Caco-2 (cell line): Measurements from ENCODE around the gene PSRC1. TPM values are rescaled to one million over a fixed set of nuclear protein-coding genes. Genes with fewer than 3 reads are reported as not detected.

Source experiments
- BruUV-seq: library from RNA; stranded (reverse); fragments of 400-500 nt; replicated peaks from 2 replicates; lab custom pipeline; 2021; lab: Mats Ljungman, UMichigan
- CTCF ChIA-PET: fragments of 300-600 bp; sonication (Branson Sonifier 250); formaldehyde crosslinking; loops from one replicate; lab custom pipeline; 2022; ENCODE audit warnings: antibody characterized with exemption; lab: Charles Lee
- POLR2A ChIA-PET: fragments of 300-600 bp; sonication (Branson Sonifier 250); formaldehyde crosslinking; loops from one replicate; lab custom pipeline; 2022; ENCODE audit warnings: antibody characterized with exemption; lab: Charles Lee
- DNase-seq, 2 experiments: peaks; one replicate each; pipeline versions ENCODE4 v3.0.0 to v3.0.0-alpha.2; 2020 to 2022
- H3K27me3 ChIP-seq: replicated peaks from 2 replicates; pipeline ENCODE4 v1.6.0; 2011; ENCODE audit warnings: low read length; ENCODE audit not compliant: control insufficient read depth, insufficient read depth
- H3K36me3 ChIP-seq: 2 replicates; pipeline ENCODE4 v1.5.1; 2011; ENCODE audit warnings: low read length; ENCODE audit not compliant: control insufficient read depth, insufficient read depth
- H3K4me1 ChIP-seq: fragments of 250-450 bp; sonication (Bioruptor Pico); 2 replicates; pipeline ENCODE4 v1.5.1; 2020; ENCODE audit warnings: mild to moderate bottlenecking
- H3K4me3 ChIP-seq: 2 replicates; pipeline ENCODE4 v1.5.1; 2011; ENCODE audit warnings: low read depth, mild to moderate bottlenecking, control low read depth, low read length
- H3K9me3 ChIP-seq: fragments of 250-450 bp; sonication (Bioruptor Pico); 2 replicates; pipeline ENCODE4 v1.5.1; 2020; ENCODE audit warnings: mild to moderate bottlenecking, moderate library complexity
- H3K27ac Mint-ChIP-seq: one replicate; pipeline ENCODE4 v1.8.0; 2022; ENCODE audit warnings: mixed read lengths; ENCODE audit not compliant: unreplicated experiment
- H3K27me3 Mint-ChIP-seq: one replicate; pipeline ENCODE4 v1.8.0; 2022; ENCODE audit warnings: mixed read lengths; ENCODE audit not compliant: insufficient read depth, unreplicated experiment
- H3K36me3 Mint-ChIP-seq: one replicate; pipeline ENCODE4 v1.8.0; 2022; ENCODE audit warnings: mild to moderate bottlenecking, mixed read lengths; ENCODE audit not compliant: insufficient read depth, unreplicated experiment
- H3K4me1 Mint-ChIP-seq: one replicate; pipeline ENCODE4 v1.8.0; 2022; ENCODE audit warnings: low read depth, mixed read lengths; ENCODE audit not compliant: unreplicated experiment
- H3K4me3 Mint-ChIP-seq: one replicate; pipeline ENCODE4 v1.8.0; 2022; ENCODE audit warnings: mild to moderate bottlenecking, moderate library complexity, mixed read lengths; ENCODE audit not compliant: unreplicated experiment
- H3K9me3 Mint-ChIP-seq: one replicate; pipeline ENCODE4 v1.8.0; 2022; ENCODE audit warnings: mixed read lengths; ENCODE audit not compliant: unreplicated experiment
- CTCF ChIP-seq, 2 experiments: fragments of 200-600 bp in 1 of 2; IDR thresholded peaks; 1 replicate in 1 of 2; 2 replicates in 1 of 2; pipeline versions ENCODE4 v1.5.1 to v1.8.0; 2011 to 2022; ENCODE audit warnings: antibody characterized with exemption in 1 of 2, control low read depth in 1 of 2, inconsistent platforms in 1 of 2, low read depth in 1 of 2, low read length in 1 of 2, mild to moderate bottlenecking in 1 of 2, moderate library complexity in 1 of 2; ENCODE audit not compliant: insufficient read depth in 1 of 2, severe bottlenecking in 1 of 2, unreplicated experiment in 1 of 2
- intact Hi-C: fragments of 100-400 bp; cut with micrococcal nuclease; formaldehyde crosslinking; loops from one replicate; pipeline ENCODE4 v1.10.0; 2022; ENCODE audit not compliant: unreplicated experiment
- total RNA-seq: library from RNA; stranded (reverse); gene quantifications from 2 replicates; pipeline ENCODE4 v1.2.3, GENCODE V29; 2022

PSRC1 gene
- total RNA-seq, 1 experiment from 2014 or later = 24.9 TPM

- DNase-seq = no peak
These were observed 12.2 kb downstream of the PSRC1 start for GRCh38 chr1:109270623-109271317.

GRCh38 chr1:109269981-109270622 is 12.8 kb downstream of the PSRC1 start:
- BruUV-seq = no TSS peak
- peaks cover 26% of the 10 kb centered on the region for H3K4me1 ChIP-seq
- CTCF ChIA-PET = no interaction called here
- H3K4me3 Mint-ChIP-seq = no peak overlapping the region
- POLR2A ChIA-PET = no interaction called here
- H3K36me3 ChIP-seq = no peaks in the 10 kb centered on the region
- H3K36me3 Mint-ChIP-seq = peaks cover 3% of the 10 kb centered on the region
- no peak overlapping the region for H3K27ac Mint-ChIP-seq
- TF ChIP-seq CTCF (IDR thresholded peaks at IDR 0.05; ENCODE audit: insufficient read depth in 1 of 2, low read depth in 1 of 2, low read length in 1 of 2, severe bottlenecking in 1 of 2, unreplicated experiment in 1 of 2) = no peak
- no peak overlapping the region for H3K4me3 ChIP-seq
- H3K9me3 Mint-ChIP-seq = no peaks in the 10 kb centered on the region
- H3K4me1 Mint-ChIP-seq = peaks cover 7% of the 10 kb centered on the region
- no peak for DNase-seq
- H3K27me3 ChIP-seq = no peaks in the 10 kb centered on the region
- H3K9me3 ChIP-seq = no peaks in the 10 kb centered on the region
- no peaks in the 10 kb centered on the region for H3K27me3 Mint-ChIP-seq
- intact Hi-C loops = loop anchor here (10.0 kb wide), 1 partner anchor 175 kb away; the partner anchor contains the start of gene TMEM167B

More at GRCh38 chr1:109270623-109271317, 12.2 kb downstream of the PSRC1 start:
- Histone ChIP-seq H3K36me3 (no peaks in the 10 kb centered on the region), H3K9me3 (no peaks in the 10 kb centered on the region), H3K27me3 (no peaks in the 10 kb centered on the region), H3K4me1 (peaks cover 33% of the 10 kb centered on the region), H3K4me3 (no peak overlapping the region)
- peaks cover 13% of the 10 kb centered on the region for H3K4me1 Mint-ChIP-seq
- peaks cover 8% of the 10 kb centered on the region for H3K36me3 Mint-ChIP-seq
- no peaks in the 10 kb centered on the region for H3K27me3 Mint-ChIP-seq
- intact Hi-C loops = no loop called here
- CTCF ChIA-PET = no interaction called here
- POLR2A ChIA-PET = no interaction called here
- no peak overlapping the region for H3K27ac Mint-ChIP-seq
- H3K4me3 Mint-ChIP-seq = no peak overlapping the region
- no peak for TF ChIP-seq CTCF (IDR thresholded peaks at IDR 0.05; ENCODE audit: insufficient read depth in 1 of 2, low read depth in 1 of 2, low read length in 1 of 2, severe bottlenecking in 1 of 2, unreplicated experiment in 1 of 2)
- no peaks in the 10 kb centered on the region for H3K9me3 Mint-ChIP-seq
- BruUV-seq = no TSS peak

GRCh38 chr1:109269212-109269980 is 13.5 kb downstream of the PSRC1 start:
- no peaks in the 10 kb centered on the region for H3K27me3 ChIP-seq
- H3K4me1 ChIP-seq = peaks cover 21% of the 10 kb centered on the region
- DNase-seq = no peak
- Mint-ChIP-seq H3K9me3 (no peaks in the 10 kb centered on the region), H3K4me3 (no peak overlapping the region), H3K27me3 (no peaks in the 10 kb centered on the region), H3K27ac (no peak overlapping the region), H3K36me3 (no peaks in the 10 kb centered on the region), H3K4me1 (peaks cover 4% of the 10 kb centered on the region)
- ChIA-PET POLR2A (no interaction called here), CTCF (no interaction called here)
- H3K36me3 ChIP-seq = no peaks in the 10 kb centered on the region
- BruUV-seq = no TSS peak
- no peak overlapping the region for H3K4me3 ChIP-seq
- no peaks in the 10 kb centered on the region for H3K9me3 ChIP-seq
- TF ChIP-seq CTCF (IDR thresholded peaks at IDR 0.05; ENCODE audit: insufficient read depth in 1 of 2, low read depth in 1 of 2, low read length in 1 of 2, severe bottlenecking in 1 of 2, unreplicated experiment in 1 of 2) = no peak
- intact Hi-C loops = loop anchor here (10.0 kb wide), 1 partner anchor 175 kb away; the partner anchor contains the start of gene TMEM167B
